OCI-LY7 (cell line): ENCODE measurements around the gene TEX36. TPM values are rescaled to one million over a fixed set of nuclear protein-coding genes. Genes with fewer than 3 reads are reported as not detected.
"Not testable (repeated sequence)": the region's sequence is repeated elsewhere in the genome, so short reads cannot be mapped to it uniquely, and the experiment has no call there.

Experiments
- BruUV-seq: library from RNA; stranded (reverse); fragments of 400-500 nt; replicated peaks from 2 replicates; lab custom pipeline; 2021; lab: Mats Ljungman, UMichigan
- CTCF ChIA-PET: fragments of 300-600 bp; sonication (Branson Sonifier 250); formaldehyde crosslinking; loops from one replicate; lab custom pipeline; 2022; ENCODE audit warnings: antibody characterized with exemption; ENCODE audit not compliant: unreplicated experiment; lab: Charles Lee
- POLR2A ChIA-PET: fragments of 300-600 bp; sonication (Branson Sonifier 250); formaldehyde crosslinking; loops from one replicate; lab custom pipeline; 2022; ENCODE audit warnings: antibody characterized with exemption; lab: Charles Lee
- DNase-seq: peaks from one replicate; pipeline ENCODE4 v3.0.0-alpha.2; 2015; ENCODE audit warnings: low spot score
- H2AFZ ChIP-seq: fragments of 200-600 bp; sonication (generic), shearing (Covaris generic); 2 replicates; pipeline ENCODE4 v1.6.1; 2014; ENCODE audit warnings: mild to moderate bottlenecking, antibody characterized with exemption, low read length, moderate library complexity
- H3K27ac ChIP-seq: fragments of 200-600 bp; sonication (generic); 2 replicates; pipeline ENCODE4 v1.5.1; 2014; ENCODE audit warnings: mixed run types, low read depth, mild to moderate bottlenecking, moderate library complexity, low read length, inconsistent platforms; ENCODE audit not compliant: poor library complexity, severe bottlenecking
- H3K36me3 ChIP-seq: fragments of 200-600 bp; sonication (generic); 2 replicates; pipeline ENCODE4 v1.6.1; 2014; ENCODE audit warnings: mild to moderate bottlenecking, antibody characterized with exemption, low read length, moderate library complexity, mixed read lengths; ENCODE audit not compliant: insufficient read depth
- H3K4me1 ChIP-seq: fragments of 200-600 bp; sonication (generic); 2 replicates; pipeline ENCODE4 v1.5.1; 2014; ENCODE audit warnings: mild to moderate bottlenecking, low read length; ENCODE audit not compliant: insufficient read depth, poor library complexity, severe bottlenecking
- H3K4me2 ChIP-seq: fragments of 200-600 bp; sonication (generic); 2 replicates; pipeline ENCODE4 v1.6.1; 2014; ENCODE audit warnings: mild to moderate bottlenecking, low read length
- H3K4me3 ChIP-seq: fragments of 200-600 bp; sonication (generic); 2 replicates; pipeline ENCODE4 v1.5.1; 2014; ENCODE audit warnings: mild to moderate bottlenecking, low read depth, low read length; ENCODE audit not compliant: poor library complexity, severe bottlenecking
- H3K79me2 ChIP-seq: fragments of 200-600 bp; sonication (generic); 2 replicates; pipeline ENCODE4 v1.6.1; 2016; ENCODE audit warnings: low read depth, mild to moderate bottlenecking, low read length, moderate library complexity, mixed read lengths; ENCODE audit not compliant: insufficient read depth
- H3K9me2 ChIP-seq: fragments of 200-600 bp; sonication (generic); 2 replicates; pipeline ENCODE4 v1.6.1; 2016; ENCODE audit warnings: mild to moderate bottlenecking, low read length, mixed read lengths; ENCODE audit not compliant: insufficient read depth
- H3K9me3 ChIP-seq: fragments of 200-600 bp; sonication (generic); 2 replicates; pipeline ENCODE4 v1.6.1; 2014; ENCODE audit warnings: mild to moderate bottlenecking, mixed run types, low read length, mixed read lengths
- H4K20me1 ChIP-seq: fragments of 200-600 bp; sonication (generic); 2 replicates; pipeline ENCODE4 v1.6.1; 2014; ENCODE audit warnings: mild to moderate bottlenecking, antibody characterized with exemption, low read length, moderate library complexity, mixed read lengths; ENCODE audit not compliant: insufficient read depth
- EZH2phosphoT487 ChIP-seq: fragments of 200-600 bp; sonication (generic); IDR thresholded peaks from 2 replicates; pipeline ENCODE4 v1.6.1; 2018; ENCODE audit warnings: low read depth, borderline replicate concordance, mild to moderate bottlenecking, mixed run types, antibody characterized with exemption, low read length, moderate library complexity, mixed read lengths
- intact Hi-C: fragments of 100-400 bp; cut with micrococcal nuclease; formaldehyde crosslinking; loops from one replicate; pipeline ENCODE4 v1.10.0; 2022; ENCODE audit not compliant: unreplicated experiment
- total RNA-seq, 2 experiments: library from RNA; depleted of rRNA in 1 of 2; stranded (reverse); fragments of >200 nt in 1 of 2; shearing (Covaris generic) in 1 of 2; gene quantifications; 2 replicates each; pipeline ENCODE4 v1.2.3, GENCODE V29; 2014 to 2022
- TF ChIP-seq, protein P1 (sequence below): fragments of 200-600 bp; sonication (generic); conservative IDR thresholded peaks from 2 replicates; pipeline ENCODE4 v1.5.1; 2014; ENCODE audit warnings: mild to moderate bottlenecking, antibody characterized with exemption, low read length, moderate library complexity, mixed read lengths

TEX36 gene
- total RNA-seq, 2 experiments from 2014 or later = not detected

DNA sequence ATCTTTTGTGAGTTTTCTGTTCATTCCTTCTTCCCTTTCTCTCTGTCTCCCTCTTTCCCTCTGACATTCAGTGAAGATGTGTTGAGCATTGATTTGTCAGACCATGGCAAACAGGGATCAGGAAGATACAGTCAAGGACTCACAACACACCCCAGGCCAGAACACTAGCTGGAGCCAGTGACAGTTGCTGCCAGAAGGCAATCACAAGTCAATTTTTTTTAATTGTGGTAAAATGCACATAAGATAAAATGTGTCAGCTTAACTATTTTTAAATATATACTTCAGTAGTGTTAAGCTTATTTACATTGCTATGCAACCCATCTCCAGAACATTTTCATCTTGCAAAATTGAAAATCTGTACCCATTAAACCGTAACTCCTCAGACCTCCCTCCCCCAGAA lies 62.6 kb downstream of the TEX36 start:
- no TSS peak for BruUV-seq
- Histone ChIP-seq H3K4me1 (no peaks in the 10 kb centered on the region), H3K9me3 (no peaks in the 10 kb centered on the region), H3K4me3 (no peak overlapping the region), H3K36me3 (no peaks in the 10 kb centered on the region), H4K20me1 (no peaks in the 10 kb centered on the region), H3K27ac (no peak overlapping the region), H3K4me2 (no peak overlapping the region), H3K79me2 (no peaks in the 10 kb centered on the region), H3K9me2 (no peaks in the 10 kb centered on the region), H2AFZ (no peak overlapping the region)
- TF ChIP-seq EZH2phosphoT487 = no peak
- TF ChIP-seq, protein P1, sequence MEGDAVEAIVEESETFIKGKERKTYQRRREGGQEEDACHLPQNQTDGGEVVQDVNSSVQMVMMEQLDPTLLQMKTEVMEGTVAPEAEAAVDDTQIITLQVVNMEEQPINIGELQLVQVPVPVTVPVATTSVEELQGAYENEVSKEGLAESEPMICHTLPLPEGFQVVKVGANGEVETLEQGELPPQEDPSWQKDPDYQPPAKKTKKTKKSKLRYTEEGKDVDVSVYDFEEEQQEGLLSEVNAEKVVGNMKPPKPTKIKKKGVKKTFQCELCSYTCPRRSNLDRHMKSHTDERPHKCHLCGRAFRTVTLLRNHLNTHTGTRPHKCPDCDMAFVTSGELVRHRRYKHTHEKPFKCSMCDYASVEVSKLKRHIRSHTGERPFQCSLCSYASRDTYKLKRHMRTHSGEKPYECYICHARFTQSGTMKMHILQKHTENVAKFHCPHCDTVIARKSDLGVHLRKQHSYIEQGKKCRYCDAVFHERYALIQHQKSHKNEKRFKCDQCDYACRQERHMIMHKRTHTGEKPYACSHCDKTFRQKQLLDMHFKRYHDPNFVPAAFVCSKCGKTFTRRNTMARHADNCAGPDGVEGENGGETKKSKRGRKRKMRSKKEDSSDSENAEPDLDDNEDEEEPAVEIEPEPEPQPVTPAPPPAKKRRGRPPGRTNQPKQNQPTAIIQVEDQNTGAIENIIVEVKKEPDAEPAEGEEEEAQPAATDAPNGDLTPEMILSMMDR = no peak
- ChIA-PET CTCF (no interaction called here), POLR2A (interaction anchor here (0.7 kb wide), 1 partner anchor 12 kb away, joined by 3 read pairs; no protein-coding TSS in a partner anchor)
- DNase-seq = no peak
- intact Hi-C loops = no loop called here

DNA sequence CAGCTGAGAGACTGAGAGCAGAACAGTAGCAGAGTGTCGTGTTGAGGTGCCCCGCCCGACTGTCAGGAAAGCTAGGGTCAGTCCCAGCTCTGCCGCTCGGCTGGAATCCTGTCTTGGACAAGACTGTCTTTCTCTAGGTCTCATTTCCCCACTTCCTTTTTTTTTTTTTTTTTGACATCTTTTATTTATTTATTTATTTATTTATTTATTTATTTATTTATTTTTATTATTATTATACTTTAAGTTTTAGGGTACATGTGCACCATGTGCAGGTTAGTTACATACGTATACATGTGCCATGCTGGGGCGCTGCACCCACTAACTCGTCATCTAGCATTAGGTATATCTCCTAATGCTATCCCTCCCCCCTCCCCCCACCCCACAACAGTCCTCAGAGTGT lies 69.9 kb downstream of the TEX36 start:
- H3K36me3 ChIP-seq, H3K27ac ChIP-seq, H3K9me3 ChIP-seq, H3K4me1 ChIP-seq, intact Hi-C loops, CTCF ChIA-PET, BruUV-seq, DNase-seq, H4K20me1 ChIP-seq, H3K79me2 ChIP-seq, H3K4me2 ChIP-seq, H3K9me2 ChIP-seq, H3K4me3 ChIP-seq, POLR2A ChIA-PET, H2AFZ ChIP-seq: not testable (repeated sequence)

DNA sequence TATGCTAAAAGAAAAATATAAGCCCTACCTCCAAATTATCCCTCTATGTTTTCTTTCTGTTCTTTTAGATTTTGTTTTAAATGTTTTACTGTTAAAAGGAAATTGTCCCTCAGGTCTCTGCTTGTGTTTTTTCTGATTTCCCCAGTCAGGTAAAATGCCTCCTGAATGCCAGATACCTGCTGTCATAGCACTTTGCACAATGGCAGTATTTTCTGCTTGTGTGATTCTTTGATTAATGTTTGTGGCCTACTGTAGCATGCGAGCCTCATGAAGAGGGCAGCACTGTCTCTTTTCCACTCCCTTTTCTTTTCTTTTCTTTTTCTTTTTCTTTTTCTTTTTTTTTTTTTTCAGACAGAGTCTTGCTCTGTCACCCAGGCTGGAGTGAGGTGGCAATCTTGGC lies 71.2 kb downstream of the TEX36 start:
- no peak for DNase-seq
- CTCF ChIA-PET = no interaction called here
- Histone ChIP-seq H3K4me3 (no peak overlapping the region), H3K27ac (no peak overlapping the region), H3K4me1 (no peaks in the 10 kb centered on the region), H4K20me1 (no peaks in the 10 kb centered on the region), H3K4me2 (no peak overlapping the region), H3K79me2 (no peaks in the 10 kb centered on the region), H3K9me2 (no peaks in the 10 kb centered on the region), H2AFZ (no peak overlapping the region), H3K36me3 (no peaks in the 10 kb centered on the region), H3K9me3 (no peaks in the 10 kb centered on the region)
- intact Hi-C loops = no loop called here
- BruUV-seq = no TSS peak
- POLR2A ChIA-PET = interaction anchor here (0.5 to 0.7 kb wide), 2 partner anchors 11 to 454 kb away, joined by 3 to 6 read pairs; no protein-coding TSS in a partner anchor
- no peak for TF ChIP-seq EZH2phosphoT487
- TF ChIP-seq, protein P1 = no peak
